NB4 (cell line): Measurements from ENCODE around the gene ZNF710.

Experiments
- POLR2A ChIP-seq: IDR thresholded peaks from 2 replicates; pipeline ENCODE4 v1.6.1; 2011; ENCODE audit warnings: mild to moderate bottlenecking; ENCODE audit not compliant: insufficient read length; ENCODE audit errors: extremely low read depth
- TF ChIP-seq, protein P1 (sequence below): IDR thresholded peaks from one replicate; pipeline ENCODE4 v1.5.1; 2012; ENCODE audit warnings: low read depth, low read length

DNA sequence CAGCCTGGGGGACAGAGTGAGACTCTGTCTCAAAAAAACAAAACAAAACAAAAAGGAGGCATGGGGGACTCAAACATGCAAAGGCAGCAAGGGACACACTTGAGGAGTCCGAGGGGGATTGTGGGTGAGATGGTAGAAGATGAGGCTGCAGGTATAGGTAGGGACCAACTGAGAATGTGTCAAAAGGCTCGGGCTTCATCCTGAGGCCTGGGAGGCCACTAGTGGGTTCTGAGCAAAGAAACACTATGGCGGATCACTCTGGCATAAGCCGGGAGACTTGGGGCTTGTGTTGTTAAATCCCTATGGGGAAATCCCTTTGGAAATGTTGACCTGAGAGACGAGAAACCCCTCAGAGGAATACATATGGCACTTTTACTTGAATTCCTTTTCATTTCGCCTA is 21.2 kb downstream of the ZNF710 start:
- TF ChIP-seq, protein P1, sequence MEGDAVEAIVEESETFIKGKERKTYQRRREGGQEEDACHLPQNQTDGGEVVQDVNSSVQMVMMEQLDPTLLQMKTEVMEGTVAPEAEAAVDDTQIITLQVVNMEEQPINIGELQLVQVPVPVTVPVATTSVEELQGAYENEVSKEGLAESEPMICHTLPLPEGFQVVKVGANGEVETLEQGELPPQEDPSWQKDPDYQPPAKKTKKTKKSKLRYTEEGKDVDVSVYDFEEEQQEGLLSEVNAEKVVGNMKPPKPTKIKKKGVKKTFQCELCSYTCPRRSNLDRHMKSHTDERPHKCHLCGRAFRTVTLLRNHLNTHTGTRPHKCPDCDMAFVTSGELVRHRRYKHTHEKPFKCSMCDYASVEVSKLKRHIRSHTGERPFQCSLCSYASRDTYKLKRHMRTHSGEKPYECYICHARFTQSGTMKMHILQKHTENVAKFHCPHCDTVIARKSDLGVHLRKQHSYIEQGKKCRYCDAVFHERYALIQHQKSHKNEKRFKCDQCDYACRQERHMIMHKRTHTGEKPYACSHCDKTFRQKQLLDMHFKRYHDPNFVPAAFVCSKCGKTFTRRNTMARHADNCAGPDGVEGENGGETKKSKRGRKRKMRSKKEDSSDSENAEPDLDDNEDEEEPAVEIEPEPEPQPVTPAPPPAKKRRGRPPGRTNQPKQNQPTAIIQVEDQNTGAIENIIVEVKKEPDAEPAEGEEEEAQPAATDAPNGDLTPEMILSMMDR = no peak
- TF ChIP-seq POLR2A = no peak
